ENCODE results near the gene ZNF837.

DNA sequence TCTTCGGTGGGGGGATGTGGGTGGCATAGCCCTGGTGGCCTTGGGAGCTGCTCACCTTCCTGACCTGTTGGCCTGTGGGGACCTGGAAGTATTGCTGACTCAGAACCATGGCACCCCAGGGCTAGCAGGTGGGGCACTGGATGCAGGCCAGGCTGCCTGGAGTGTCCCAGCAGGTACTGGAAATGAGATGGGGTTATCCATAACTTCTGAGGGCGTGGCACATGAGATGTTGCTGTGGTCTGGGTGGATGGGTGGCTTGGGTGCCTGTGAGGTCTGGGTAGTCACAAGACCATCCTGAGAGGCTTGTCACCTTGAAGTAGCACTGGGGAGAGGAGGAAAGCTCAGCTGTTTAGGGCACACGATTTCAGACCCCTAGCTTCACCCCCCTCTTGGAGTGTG is 14.0 kb upstream of the ZNF837 start:
- TF ChIP-seq, protein P1, sequence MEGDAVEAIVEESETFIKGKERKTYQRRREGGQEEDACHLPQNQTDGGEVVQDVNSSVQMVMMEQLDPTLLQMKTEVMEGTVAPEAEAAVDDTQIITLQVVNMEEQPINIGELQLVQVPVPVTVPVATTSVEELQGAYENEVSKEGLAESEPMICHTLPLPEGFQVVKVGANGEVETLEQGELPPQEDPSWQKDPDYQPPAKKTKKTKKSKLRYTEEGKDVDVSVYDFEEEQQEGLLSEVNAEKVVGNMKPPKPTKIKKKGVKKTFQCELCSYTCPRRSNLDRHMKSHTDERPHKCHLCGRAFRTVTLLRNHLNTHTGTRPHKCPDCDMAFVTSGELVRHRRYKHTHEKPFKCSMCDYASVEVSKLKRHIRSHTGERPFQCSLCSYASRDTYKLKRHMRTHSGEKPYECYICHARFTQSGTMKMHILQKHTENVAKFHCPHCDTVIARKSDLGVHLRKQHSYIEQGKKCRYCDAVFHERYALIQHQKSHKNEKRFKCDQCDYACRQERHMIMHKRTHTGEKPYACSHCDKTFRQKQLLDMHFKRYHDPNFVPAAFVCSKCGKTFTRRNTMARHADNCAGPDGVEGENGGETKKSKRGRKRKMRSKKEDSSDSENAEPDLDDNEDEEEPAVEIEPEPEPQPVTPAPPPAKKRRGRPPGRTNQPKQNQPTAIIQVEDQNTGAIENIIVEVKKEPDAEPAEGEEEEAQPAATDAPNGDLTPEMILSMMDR (IDR thresholded peaks at IDR 0.05) = no peak
- TF ChIP-seq POLR2A (IDR thresholded peaks at IDR 0.05) = no peak
